Loucy (cell line): Measurements from ENCODE around the gene RAB10.
A peak's percentile ranks its signal among the peaks of the same experiment; 100 is the strongest.

ENCODE experiments used
- H2AFZ ChIP-seq: fragments of 200-600 bp; sonication (generic); 2 replicates; pipeline ENCODE4 v1.6.0; 2016; ENCODE audit warnings: antibody characterized with exemption, mild to moderate bottlenecking, low read length, moderate library complexity
- H3F3A ChIP-seq: fragments of 200-600 bp; 2 replicates; pipeline ENCODE4 v1.6.0; 2016; ENCODE audit warnings: antibody characterized with exemption, low read depth, mild to moderate bottlenecking
- H3K27me3 ChIP-seq: fragments of 200-600 bp; sonication (generic); 2 replicates; pipeline ENCODE4 v1.6.1; 2014; ENCODE audit warnings: low read length, mild to moderate bottlenecking; ENCODE audit not compliant: insufficient read depth, poor library complexity, severe bottlenecking
- H3K36me3 ChIP-seq: fragments of 200-600 bp; sonication (generic); 2 replicates; pipeline ENCODE4 v1.6.1; 2016; ENCODE audit warnings: low read length; ENCODE audit not compliant: insufficient read depth
- H3K4me1 ChIP-seq: fragments of 200-600 bp; sonication (generic); 2 replicates; pipeline ENCODE4 v1.5.1; 2014; ENCODE audit warnings: low read length, mild to moderate bottlenecking; ENCODE audit not compliant: insufficient read depth, poor library complexity, severe bottlenecking
- H3K4me2 ChIP-seq: fragments of 200-600 bp; sonication (generic); 2 replicates; pipeline ENCODE4 v1.6.0; 2014; ENCODE audit warnings: antibody characterized with exemption, low read length, low read depth, mild to moderate bottlenecking; ENCODE audit not compliant: poor library complexity, severe bottlenecking
- H3K4me3 ChIP-seq: fragments of 200-600 bp; sonication (generic); 2 replicates; pipeline ENCODE4 v1.5.1; 2014; ENCODE audit warnings: low read length, mild to moderate bottlenecking, mixed read lengths; ENCODE audit not compliant: poor library complexity, severe bottlenecking
- H3K79me2 ChIP-seq: fragments of 200-600 bp; sonication (generic); 2 replicates; pipeline ENCODE4 v1.6.1; 2014; ENCODE audit warnings: low read length; ENCODE audit not compliant: insufficient read depth
- H3K9ac ChIP-seq: fragments of 200-600 bp; sonication (generic); 2 replicates; pipeline ENCODE4 v1.6.0; 2014; ENCODE audit warnings: mild to moderate bottlenecking, low read depth, low read length, moderate library complexity; ENCODE audit not compliant: poor library complexity, severe bottlenecking
- H3K9me2 ChIP-seq: fragments of 200-600 bp; sonication (generic); replicated peaks from 2 replicates; pipeline ENCODE4 v1.6.1; 2016; ENCODE audit warnings: low read depth, low read length, mixed read lengths
- H3K9me3 ChIP-seq: fragments of 200-600 bp; sonication (generic); 2 replicates; pipeline ENCODE4 v1.6.1; 2014; ENCODE audit warnings: mild to moderate bottlenecking, antibody characterized with exemption, low read length, low read depth; ENCODE audit not compliant: insufficient read depth
- H4K20me1 ChIP-seq: fragments of 200-600 bp; sonication (generic); 2 replicates; pipeline ENCODE4 v1.6.0; 2014; ENCODE audit warnings: antibody characterized with exemption, low read length, mild to moderate bottlenecking; ENCODE audit not compliant: insufficient read depth, poor library complexity, severe bottlenecking
- CTCF ChIP-seq: fragments of 200-600 bp; sonication (generic); conservative IDR thresholded peaks from 2 replicates; pipeline ENCODE4 v1.5.1; 2014; ENCODE audit warnings: mild to moderate bottlenecking, antibody characterized with exemption, low read length
- EZH2phosphoT487 ChIP-seq: fragments of 200-600 bp; IDR thresholded peaks from 2 replicates; pipeline ENCODE4 v1.6.1; 2018; ENCODE audit warnings: antibody characterized with exemption, mild to moderate bottlenecking, moderate library complexity, borderline replicate concordance

The RAB10 gene

DNA sequence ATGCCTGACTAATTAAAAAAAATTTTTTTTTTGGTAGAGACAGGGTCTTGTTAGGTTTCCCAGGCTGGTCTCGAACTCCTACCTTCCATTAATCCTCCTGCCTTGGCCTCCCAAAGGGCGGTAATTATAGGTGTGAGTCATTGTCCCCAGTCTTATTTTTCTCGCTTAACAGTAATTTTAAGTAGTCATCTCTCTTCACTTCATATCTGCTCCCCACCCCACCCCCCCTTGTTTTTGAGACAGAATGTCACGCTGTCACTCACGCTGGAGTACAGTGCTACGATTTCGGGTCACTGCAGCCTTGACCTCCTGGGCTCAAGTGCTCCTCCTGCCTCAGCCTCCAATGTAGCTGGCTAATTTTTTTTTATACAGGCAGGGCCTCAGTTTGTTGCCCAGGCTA is 27.7 kb downstream of the RAB10 start:
- no peak overlapping the region for H3K9ac ChIP-seq
- no peak overlapping the region for H3K4me2 ChIP-seq
- H3K79me2 ChIP-seq, result peaks cover 96% of the 10 kb centered on the region
- H2AFZ ChIP-seq, result no peak overlapping the region
- H3K4me3 ChIP-seq, result no peak overlapping the region
- H4K20me1 ChIP-seq, result peaks cover 35% of the 10 kb centered on the region
- no peaks in the 10 kb centered on the region for H3K9me2 ChIP-seq
- H3K27me3 ChIP-seq, result no peaks in the 10 kb centered on the region
- TF ChIP-seq CTCF (no peak), EZH2phosphoT487 (no peak)
- H3K9me3 ChIP-seq, result no peaks in the 10 kb centered on the region
- no peaks in the 10 kb centered on the region for H3K4me1 ChIP-seq
- H3F3A ChIP-seq, result no peaks in the 10 kb centered on the region
- peaks cover 16% of the 10 kb centered on the region; the same call in 1 of the 2 replicates for H3K36me3 ChIP-seq

GRCh38 chr2:26064846-26065245 is 31.0 kb downstream of the RAB10 start:
- Histone ChIP-seq H3K4me3 (no peak overlapping the region), H3K79me2 (peaks cover 92% of the 10 kb centered on the region), H3F3A (peaks cover 18% of the 10 kb centered on the region), H3K36me3 (peaks cover 16% of the 10 kb centered on the region; the same call in 1 of the 2 replicates), H3K4me1 (peaks cover 23% of the 10 kb centered on the region), H2AFZ (no peak overlapping the region), H3K4me2 (no peak overlapping the region), H3K9ac (no peak overlapping the region), H3K9me3 (no peaks in the 10 kb centered on the region), H3K9me2 (no peaks in the 10 kb centered on the region), H4K20me1 (peaks cover 39% of the 10 kb centered on the region), H3K27me3 (no peaks in the 10 kb centered on the region)
- TF ChIP-seq CTCF (no peak), EZH2phosphoT487 (no peak)

GRCh38 chr2:26067186-26067974 is 33.5 kb downstream of the RAB10 start:
- TF ChIP-seq CTCF (no peak), EZH2phosphoT487 (no peak)
- H2AFZ ChIP-seq, result no peak overlapping the region
- H3K9ac ChIP-seq, result no peak overlapping the region
- H3K4me2 ChIP-seq, result peak overlapping the region; percentile 69
- H3K9me2 ChIP-seq, result no peaks in the 10 kb centered on the region
- peaks cover 94% of the 10 kb centered on the region for H3K79me2 ChIP-seq
- H3K36me3 ChIP-seq, result no peaks in the 10 kb centered on the region; the same call in 1 of the 2 replicates
- no peaks in the 10 kb centered on the region for H3K27me3 ChIP-seq
- peaks cover 24% of the 10 kb centered on the region for H3F3A ChIP-seq
- peaks cover 31% of the 10 kb centered on the region for H3K4me1 ChIP-seq
- H3K4me3 ChIP-seq, result no peak overlapping the region
- peaks cover 38% of the 10 kb centered on the region for H4K20me1 ChIP-seq
- no peaks in the 10 kb centered on the region for H3K9me3 ChIP-seq
